NCI-H510A (cell line): ENCODE data around the gene FRMD4B.
"Not testable (repeated sequence)": the region's sequence is repeated elsewhere in the genome, so short reads cannot be mapped to it uniquely, and the experiment has no call there.

Source experiments
- DNase-seq: peaks from one replicate; lab custom pipeline; 2025; lab: John Stamatoyannopoulos, UW

The FRMD4B gene

DNA sequence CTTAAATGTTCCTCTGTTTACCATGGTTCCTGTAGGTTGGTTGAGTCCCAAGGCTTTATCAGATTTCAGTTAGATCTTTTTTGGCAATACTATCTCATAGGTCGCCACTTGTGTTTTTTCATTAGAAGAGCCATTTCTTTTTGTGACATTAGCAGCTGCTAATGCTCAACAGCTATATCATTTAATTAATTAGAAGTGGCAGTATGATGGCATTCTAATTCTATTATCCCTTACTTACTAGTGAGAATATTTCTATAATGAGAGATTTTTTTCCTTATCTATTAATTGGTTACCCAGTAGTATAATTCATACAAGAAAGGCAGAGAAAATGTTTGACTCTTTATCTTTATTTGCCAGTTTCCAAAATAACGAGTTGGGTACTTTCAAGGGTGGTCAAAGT lies 25.2 kb downstream of the FRMD4B start:
- DNase-seq: no peak

DNA sequence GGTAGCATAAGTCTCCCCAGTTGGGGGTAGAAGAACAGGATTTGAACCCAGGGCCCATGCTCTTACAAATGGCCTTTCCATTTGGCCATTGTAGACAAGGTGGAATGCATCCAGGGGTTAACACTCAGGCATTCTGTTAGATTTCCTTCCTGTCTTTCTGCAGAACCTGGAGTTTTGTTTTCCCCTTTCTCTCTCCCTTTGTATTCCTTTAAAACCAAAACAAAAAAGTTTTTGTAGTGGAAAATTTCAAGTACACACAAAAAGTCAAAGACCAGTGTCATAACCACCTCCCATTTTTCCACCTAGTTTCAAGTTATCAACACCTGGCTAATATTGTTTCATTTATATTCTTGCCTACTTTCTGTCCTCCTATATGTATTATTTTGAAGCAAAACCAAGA lies 26.0 kb downstream of the FRMD4B start:
- no peak for DNase-seq

DNA sequence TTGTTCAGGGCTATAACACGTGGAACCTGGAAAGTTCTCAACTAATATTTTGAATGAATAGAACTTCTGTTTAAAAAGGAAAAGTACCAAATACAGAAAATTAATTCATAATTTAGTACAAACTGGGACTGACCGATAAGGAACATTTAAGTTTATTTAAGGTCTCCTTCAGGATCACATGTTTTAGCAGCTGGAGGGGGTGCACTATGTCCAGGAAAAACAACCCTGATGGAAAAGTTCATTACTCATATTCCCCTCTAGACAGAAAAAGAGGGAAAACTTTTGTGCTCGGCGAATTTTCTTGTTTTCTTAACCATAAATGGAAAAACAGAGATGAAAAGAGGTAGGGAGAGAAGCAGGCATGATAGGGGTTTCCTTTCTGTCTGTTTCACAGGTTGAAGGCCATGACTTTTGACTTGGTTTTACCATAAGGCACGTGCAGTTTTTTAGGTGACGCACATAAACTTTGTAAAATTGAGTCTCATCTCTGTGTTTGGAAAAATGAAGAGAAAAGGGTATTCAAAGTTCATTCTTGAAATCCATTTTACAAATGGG lies 26.5 kb downstream of the FRMD4B start:
- DNase-seq: no peak

DNA sequence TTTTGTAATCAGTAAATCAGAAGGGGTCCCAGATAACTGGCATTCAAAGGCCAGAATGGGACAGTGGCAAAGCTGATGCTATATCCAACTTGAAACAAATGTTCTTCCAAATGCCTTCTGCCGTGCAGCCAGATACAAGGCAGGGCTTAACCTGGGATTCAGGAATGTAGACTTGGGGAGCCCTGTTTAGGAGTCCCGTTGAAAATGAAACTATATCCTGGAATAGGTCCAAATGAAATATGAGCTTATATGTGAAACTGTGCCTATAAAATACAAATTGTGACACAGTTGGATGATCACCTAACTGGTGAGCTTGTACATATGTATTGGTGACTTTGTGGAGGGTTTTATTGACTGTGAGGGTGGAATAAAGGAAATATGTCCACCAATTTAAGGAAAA lies 28.7 kb downstream of the FRMD4B start:
- no peak for DNase-seq

DNA sequence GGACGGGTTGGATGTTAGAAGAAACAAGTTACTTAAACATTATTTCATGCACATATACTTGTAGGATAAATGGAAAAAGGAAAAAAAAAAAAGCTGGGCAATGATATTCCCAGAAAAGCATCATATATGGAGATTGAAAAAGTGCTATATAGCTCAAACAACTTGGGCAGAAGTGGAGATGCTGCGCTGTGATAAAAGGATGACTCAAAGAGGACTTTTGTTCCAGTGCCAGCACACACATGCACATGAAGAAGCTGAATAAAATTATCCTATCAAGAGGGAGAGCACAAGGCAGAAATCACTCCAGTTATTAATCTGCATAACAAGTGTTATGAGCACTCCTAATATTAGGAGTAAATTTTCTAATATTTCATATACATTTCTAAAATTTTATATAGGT lies 30.9 kb downstream of the FRMD4B start:
- DNase-seq: no peak

DNA sequence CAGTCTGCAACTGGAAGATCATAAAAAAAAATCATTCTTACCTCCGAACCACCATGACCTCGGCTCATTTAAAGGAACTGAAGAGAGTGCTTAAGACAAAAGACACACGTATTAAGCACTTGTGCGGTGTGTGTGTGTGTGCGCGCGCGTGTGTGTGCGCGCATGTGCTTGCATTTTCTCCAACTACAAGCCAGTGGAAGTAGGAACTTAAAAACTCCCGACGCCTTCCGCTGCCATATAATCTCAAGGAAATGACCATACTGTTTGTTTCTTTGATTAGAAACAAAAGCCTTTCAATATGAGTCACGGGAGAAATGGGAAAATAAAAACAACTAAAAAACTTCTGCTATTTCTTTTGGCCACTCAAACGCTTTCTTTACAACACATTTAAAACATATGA lies 32.4 kb downstream of the FRMD4B start:
- DNase-seq: no peak

DNA sequence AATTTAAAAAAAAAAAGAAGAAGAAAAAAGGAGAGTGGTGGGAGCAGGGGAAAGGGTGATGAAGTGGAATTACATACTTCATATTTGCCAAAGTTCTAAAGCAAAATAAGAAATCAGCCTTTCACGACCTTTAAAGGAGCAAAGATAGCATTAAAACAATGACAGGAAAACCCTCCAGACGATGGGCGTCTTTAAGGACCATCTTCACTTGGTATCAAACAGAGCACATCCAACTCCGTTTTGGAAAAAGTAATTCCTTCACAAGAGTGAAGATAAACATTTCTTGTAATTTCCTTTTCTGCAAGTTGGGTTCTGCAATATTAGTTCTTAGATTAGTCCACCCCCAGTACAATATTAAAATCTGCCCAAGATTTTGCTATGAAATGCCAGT lies 32.8 kb downstream of the FRMD4B start:
- no peak for DNase-seq

DNA sequence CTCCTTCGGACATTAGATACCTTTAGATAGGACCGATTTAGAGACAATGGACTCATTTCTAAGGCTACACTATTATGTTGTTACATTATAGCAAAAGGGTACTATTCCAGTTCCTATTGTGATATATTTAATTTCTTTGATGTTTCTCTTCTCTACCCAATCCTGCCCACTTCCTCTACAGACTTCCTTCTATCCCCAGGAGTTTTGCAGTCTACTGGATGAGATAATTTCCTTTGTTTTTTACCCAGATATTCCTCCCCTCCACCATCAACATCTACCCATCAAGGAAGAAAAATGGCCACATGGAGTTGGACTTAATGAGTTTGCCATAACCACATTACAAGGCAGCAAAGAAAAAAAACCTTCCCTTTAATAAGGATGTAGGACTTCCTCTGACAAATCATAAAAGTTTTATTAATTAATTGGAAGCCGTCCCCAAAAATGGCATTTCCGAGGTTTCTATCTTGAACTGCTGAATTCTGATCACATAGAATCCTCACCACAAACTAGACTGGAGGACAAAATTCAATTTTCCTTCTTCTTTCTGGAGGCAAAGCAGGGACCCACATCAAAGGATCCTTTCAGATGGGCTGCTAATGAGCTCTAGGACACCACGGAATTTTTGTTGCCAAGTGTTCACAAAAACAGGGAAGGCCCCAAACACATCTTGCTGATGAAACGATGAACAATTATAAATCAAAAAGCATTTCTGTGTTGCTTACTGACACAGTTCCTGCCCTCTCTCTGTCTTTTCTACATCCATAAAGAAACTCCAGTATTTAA lies 33.4 kb downstream of the FRMD4B start:
- DNase-seq: no peak

DNA sequence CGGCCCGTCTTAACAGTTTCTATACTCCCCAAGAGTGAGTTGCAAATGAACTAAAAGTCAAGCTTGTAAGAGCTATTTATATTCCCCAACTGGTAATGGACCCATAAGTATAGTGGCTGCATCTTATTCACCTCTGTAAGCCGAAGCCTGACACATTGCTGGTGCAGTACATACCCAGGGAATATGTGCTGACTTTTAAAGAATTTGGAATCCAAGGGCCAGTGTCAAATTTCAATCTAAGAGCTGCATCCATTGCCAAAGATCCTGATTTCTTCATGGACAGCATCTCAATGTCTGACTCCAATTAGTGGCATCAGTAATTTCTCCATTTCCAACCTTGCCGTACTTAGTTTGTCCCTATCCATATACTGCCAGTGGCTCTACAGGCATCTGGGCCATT lies 42.0 kb downstream of the FRMD4B start:
- DNase-seq: no peak

DNA sequence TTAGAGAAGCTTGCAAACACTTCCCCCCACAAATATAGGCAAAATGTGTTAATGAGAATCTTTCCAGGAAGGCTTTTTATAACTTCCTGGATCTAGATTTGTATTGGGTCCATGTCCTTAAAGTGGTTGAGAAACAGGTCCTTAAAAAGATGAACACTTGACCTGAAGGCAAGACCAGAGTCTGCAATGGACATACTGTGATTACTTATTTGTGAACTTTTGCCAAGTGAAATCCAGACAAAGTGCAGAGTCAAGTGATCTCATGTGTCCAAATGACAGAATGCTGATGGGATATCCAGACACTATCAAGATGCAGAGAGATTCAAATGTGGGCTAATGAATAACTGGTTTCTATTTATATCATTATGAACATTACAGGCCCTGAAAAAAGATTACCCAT lies 43.8 kb downstream of the FRMD4B start:
- DNase-seq: no peak

DNA sequence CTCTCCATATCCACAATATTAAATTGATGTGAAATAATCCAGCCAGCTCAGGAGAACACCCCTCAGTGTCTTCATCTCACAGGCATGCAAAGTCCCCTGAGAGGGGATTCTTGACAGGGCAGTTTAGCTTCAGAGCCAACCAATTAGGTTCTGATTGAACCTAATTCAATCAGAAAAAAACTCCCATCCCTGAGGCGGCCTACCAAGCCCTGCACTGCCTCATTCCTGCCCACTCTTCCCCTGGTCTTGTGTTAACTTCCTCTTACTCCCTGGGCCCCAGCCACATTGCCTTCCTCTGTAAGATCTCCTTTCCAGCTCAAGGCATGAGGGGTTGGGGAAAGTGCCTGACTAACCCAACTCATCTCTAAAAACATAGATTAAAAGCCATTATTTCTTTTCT lies 46.1 kb downstream of the FRMD4B start:
- DNase-seq: no peak

DNA sequence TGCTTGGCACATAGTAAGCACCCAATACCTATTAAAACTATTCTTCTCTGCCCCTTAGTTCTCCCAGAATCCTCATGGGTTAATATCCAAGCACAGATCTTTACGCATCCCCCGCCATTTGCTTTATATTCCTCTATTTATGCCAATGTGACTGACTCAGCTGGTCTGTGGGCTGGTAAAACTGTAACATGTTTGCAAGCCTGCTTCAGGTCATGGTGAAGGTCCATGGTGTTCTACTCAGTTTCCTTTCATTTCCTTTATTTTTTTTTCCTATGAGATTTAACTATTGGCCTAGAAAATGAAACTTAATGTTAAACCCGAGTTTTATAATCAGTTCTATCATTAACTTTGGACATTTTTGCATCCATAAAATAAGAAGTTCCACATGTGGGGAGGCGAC lies 47.0 kb downstream of the FRMD4B start:
- DNase-seq: no peak

DNA sequence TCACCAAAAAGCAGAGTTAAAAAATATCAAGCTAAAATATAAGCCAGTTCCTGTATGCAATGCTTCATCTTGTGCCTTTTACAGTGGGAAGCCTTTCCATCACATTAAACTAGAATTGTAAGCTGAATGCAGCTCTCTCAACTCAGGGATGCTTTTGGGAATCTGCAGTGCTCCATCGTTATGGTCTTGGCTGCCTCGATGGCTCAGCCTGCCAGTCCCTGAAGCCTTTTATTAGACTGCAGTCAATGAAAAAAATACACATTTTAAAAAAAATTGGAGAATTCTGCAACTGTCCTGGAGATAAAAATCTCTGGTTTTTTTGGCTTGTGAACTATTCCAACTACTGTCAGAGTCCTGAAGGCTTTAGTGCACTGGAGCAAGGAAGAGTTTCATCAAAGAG lies 53.0 kb downstream of the FRMD4B start:
- no peak for DNase-seq

DNA sequence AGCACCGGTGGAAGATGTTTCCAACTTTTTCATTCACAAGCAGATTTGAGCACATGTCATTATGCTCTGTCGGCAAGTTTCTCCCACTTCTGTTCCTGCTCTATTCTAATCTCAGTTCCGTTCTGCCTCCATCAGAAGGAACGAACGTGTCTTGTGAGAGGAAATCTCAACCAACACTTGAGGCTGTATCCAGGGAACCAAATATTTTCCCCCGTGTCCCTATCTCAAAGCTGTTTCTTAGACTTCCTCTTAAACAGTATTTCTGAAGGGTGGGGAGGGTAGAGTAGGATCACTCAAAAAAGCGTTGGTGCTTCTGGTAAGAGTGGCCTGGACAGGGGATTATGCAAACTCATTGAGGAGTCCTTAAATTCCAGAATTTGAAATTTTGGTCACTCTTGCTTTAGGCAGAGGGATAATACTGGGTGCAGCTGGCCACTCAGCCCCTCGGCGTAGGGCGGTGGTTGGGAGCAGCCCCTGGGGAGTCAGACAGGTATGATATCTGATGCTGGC lies 54.9 kb downstream of the FRMD4B start:
- no peak for DNase-seq

DNA sequence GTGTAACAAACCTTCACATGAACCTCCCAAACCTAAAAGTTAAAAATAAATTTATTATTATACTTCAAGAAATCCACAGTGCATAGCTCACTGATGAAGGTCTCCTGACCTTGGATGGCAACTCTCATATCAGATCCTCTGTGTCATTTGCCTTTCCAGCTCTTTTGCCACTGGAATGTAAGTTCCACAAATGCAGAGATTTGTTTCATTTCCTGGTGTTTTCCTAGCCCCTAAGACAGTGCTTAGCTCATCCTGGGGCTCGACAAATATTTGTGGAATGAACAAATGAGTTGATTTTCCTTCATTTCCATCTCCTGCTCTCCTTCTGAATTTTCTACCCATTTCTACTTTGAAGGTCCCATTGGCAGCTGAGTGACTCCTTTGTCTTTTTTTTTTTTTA lies 56.0 kb downstream of the FRMD4B start:
- no peak for DNase-seq

DNA sequence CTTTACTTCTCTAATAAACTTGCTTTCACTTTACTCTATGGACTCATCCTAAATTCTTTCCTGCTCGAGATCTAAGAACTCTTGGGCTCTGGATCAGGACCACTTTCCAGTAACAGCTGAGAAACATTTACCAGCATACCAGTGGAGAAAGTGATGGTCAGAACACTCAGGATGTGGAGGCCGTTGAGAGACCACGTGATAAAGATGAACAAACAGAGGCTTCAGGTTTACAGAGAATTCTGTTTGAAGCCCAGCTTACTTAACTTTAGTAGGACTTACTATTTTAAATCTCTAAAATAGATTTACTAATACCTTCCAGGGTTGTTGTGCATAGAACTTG lies 57.0 kb downstream of the FRMD4B start:
- DNase-seq: no peak

DNA sequence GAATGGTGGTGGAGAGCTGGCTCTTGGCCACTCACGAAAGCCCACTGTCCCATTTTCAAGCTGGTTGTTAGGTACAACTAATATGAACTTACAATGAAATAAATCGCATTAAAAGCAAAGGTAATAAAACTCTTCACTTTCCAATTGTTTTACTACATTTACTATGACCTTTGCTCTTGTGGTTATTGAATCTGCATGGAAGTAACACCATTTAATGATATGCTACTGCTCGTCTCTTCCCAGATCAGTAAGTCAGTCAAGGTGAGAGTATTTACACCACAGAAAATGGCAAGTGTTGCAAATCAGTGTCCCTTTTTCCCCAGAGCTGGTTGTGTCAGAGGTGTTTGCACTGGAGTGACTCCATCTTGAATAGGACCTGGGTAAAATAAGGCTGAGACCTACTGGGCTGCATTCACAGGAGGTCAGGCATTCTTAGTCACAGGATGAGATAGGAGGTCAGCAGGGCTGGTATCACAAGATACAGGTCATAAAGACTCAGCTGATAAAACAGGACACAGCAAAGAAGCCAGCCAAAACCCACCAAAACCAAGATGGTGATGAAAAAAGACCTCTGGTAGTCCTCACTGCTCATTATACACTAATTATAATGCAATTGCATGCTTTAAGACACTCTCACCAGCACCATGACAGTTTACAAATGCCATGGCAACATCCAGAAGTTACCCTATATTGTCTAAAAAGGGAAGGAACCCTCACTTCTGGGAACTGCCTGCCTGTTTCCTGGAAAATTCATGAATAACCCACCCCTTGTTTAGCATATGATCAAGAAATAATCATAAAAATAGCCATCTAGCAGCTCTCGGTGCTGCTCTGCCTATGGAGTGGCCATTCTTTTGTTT lies 57.6 kb downstream of the FRMD4B start:
- DNase-seq: no peak

DNA sequence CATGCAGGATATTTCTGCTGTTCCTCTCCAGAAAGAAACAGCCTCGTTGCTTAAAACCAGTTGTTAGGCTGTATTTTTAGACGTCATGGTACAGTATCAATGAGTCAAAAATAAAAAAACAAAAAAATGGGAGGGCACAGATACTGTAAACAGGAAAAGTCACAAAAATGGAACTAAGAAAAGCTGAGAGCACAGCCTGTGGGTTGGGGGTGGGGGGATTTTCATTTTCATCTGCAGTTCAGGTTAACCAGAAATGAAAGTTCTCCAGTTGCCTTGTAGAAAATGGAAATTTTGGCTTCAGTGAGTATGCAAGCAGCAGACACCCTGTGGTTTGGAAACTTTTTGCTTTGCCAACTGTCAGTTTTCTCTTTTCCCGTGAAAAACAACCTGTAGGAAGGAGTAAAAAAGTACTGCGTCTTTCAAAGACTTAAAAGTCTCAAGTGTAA lies 59.0 kb downstream of the FRMD4B start:
- no peak for DNase-seq

DNA sequence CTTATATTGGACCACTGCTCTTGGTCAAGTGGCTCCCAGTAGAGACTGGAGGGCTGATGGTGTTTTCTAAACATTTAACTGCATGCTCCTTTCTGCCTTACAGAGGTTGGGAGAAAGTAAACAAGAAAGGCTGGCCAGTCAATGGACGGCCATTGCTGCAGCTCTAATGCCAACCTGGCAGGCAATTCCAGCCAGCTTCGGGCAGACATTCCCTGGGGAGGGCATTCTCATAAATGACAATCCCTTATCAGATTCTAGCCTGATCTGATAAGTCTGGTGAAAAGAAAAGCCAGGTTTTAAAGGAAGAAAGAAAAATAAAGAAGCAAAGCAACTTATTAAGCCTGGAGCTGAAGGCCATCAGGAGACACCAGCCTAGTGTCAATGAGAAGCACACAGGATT lies 60.7 kb downstream of the FRMD4B start:
- no peak for DNase-seq

DNA sequence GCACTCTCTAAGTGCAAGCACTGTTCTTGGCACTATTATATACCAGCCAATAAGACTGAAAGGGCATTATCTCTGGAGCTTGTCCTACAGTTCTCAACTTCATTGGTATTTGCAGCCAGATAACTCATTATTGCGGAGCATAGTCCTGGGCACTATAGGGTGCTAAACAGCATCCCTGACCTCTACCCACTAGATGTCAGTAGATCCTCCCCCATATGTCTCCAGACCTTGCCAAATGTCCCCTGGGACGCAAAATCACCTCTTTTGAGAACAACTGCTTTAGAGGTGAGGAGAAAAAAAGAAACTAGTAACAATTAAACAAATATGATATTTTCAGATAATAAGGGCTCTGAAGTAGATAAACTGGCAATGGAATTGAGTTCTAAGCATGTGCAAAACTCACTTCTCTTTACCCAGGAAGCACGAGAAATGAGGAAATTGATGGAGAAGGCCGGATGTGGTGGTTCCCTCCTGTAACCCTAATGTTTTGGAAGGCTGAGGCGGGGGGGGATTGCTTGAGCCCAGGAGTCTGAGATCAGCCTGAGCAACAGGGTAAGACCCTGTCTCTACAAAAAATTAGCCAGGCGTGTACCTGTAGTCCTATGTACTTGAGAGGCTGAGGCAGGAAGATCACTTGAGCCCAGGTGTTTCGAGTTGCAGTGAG lies 61.4 kb downstream of the FRMD4B start:
- no peak for DNase-seq

DNA sequence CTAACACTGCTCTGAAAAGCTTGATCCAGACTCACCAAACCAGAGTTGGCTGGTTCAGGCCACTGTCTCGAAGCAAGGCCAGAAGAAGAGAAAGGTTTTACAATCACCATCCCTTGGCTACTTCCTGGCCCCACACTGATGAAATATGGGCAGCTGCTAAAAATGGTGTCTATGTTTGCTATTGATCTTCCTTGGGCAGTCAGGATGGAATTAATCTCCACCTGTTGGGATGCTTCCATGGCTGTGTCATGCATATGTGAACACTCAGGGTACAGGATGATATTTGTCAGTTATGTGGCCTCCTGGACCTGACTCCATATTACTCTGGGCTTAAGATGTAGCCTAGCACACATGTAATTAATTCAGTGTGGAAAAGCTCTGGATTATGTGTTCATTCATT lies 61.9 kb downstream of the FRMD4B start:
- DNase-seq: no peak

DNA sequence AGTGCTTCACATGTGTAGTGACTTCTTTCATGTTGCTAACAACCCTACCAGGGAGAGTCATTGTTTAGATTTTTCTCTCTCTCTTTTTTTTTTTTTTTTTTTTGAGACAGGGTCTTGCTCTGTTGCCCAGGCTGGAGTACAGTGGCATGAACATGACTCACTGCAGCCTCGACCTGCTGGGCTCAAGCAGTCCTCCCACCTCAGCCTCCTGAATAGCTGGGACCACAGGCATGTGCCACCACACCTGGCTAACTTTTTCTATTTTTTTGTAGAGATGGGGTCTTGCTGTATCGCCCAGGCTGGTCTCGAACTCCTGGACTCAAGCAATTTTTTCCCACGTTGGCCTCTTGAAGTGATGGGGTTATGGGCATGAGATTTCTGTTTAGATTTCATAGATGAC lies 63.4 kb downstream of the FRMD4B start:
- not testable (repeated sequence) for DNase-seq

DNA sequence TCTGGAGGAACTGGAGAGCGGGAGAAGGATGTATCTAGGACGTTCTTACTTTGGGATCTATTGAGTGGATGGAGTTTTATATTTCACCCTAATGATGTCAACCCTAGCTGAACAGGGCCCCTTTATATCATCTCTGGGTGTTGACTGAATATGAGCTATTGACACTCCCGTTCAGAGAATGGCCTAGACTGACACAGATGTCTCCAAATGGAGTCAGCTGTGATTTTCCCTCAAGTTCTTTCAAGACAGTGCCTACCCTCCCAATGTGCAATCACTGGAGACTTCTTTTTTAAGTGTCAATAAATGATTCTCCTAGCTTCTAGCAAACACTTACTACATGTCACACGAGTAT lies 63.8 kb downstream of the FRMD4B start:
- DNase-seq: no peak
